SK-N-SH (cell line): ENCODE measurements around the gene ZNF341. TPM values are rescaled to one million over a fixed set of nuclear protein-coding genes. Genes with fewer than 3 reads are reported as not detected.

Source experiments
- CTCF ChIA-PET: fragments of 300-600, 350-600 bp; formaldehyde crosslinking; extraction: SDS; loops from one replicate; lab custom pipeline; 2021; lab: Yijun Ruan, JAX
- POLR2A ChIA-PET: fragments of 350-600 bp; sonication (Branson Sonifier 250); formaldehyde crosslinking; extraction: SDS; loops from one replicate; lab custom pipeline; 2020; ENCODE audit warnings: antibody characterized with exemption, inconsistent platforms; lab: Yijun Ruan, JAX
- DNase-seq: peaks from one replicate; pipeline ENCODE4 v3.0.0; 2012
- H2AFZ ChIP-seq: fragments of 200-600 bp; sonication (generic); 2 replicates; pipeline ENCODE4 v1.8.1; 2016; ENCODE audit warnings: antibody characterized with exemption, mild to moderate bottlenecking, low read depth
- H3F3A ChIP-seq: fragments of 200-600 bp; sonication (generic); replicated peaks from 2 replicates; pipeline ENCODE3; 2016; ENCODE audit warnings: antibody characterized with exemption, mild to moderate bottlenecking; ENCODE audit not compliant: insufficient read depth
- H3K27ac ChIP-seq, 2 experiments: fragments of 200-500 bp in 1 of 2; fragments of 200-600 bp in 1 of 2; sonication (Bioruptor generic) in 1 of 2; sonication (generic), shearing (Covaris generic) in 1 of 2; 2 replicates each; pipeline versions ENCODE4 v1.5.1 to v1.6.1; 2014 to 2016; ENCODE audit warnings: low read depth in 2 of 2, inconsistent platforms in 1 of 2, low read length in 1 of 2, mild to moderate bottlenecking in 1 of 2, mixed read lengths in 1 of 2
- H3K27me3 ChIP-seq: fragments of 200-600 bp; sonication (generic), shearing (Covaris generic); 2 replicates; pipeline ENCODE4 v1.6.1; 2016; ENCODE audit warnings: mixed run types; ENCODE audit not compliant: insufficient read depth
- H3K36me3 ChIP-seq, 2 experiments: fragments of 200-500 bp in 1 of 2; fragments of 200-600 bp in 1 of 2; sonication (Bioruptor generic) in 1 of 2; sonication (generic) in 1 of 2; replicated peaks in 1 of 2; 2 replicates each; pipeline versions ENCODE3 to v1.5.1; 2014 to 2016; ENCODE audit warnings: low read length in 1 of 2, mild to moderate bottlenecking in 1 of 2; ENCODE audit not compliant: insufficient read depth in 2 of 2, control insufficient read depth in 1 of 2
- H3K4me1 ChIP-seq, 2 experiments: fragments of 200-500 bp in 1 of 2; fragments of 200-600 bp in 1 of 2; sonication (Bioruptor generic) in 1 of 2; sonication (generic), shearing (Covaris generic) in 1 of 2; 2 replicates each; pipeline versions ENCODE4 v1.5.1 to v1.6.1; 2014 to 2016; ENCODE audit warnings: low read depth in 1 of 2, low read length in 1 of 2, mixed run types in 1 of 2; ENCODE audit not compliant: insufficient read depth in 2 of 2, control insufficient read depth in 1 of 2
- H3K4me2 ChIP-seq: fragments of 200-600 bp; sonication (generic), shearing (Covaris generic); 2 replicates; pipeline ENCODE4 v1.6.1; 2017; ENCODE audit warnings: mixed run types
- H3K4me3 ChIP-seq, 2 experiments: fragments of 200-500 bp in 1 of 2; fragments of 200-600 bp in 1 of 2; sonication (Bioruptor generic) in 1 of 2; sonication (generic), shearing (Covaris generic) in 1 of 2; 2 replicates each; pipeline versions ENCODE4 v1.5.1 to v1.8.1; 2014 to 2016; ENCODE audit warnings: low read depth in 2 of 2, inconsistent platforms in 1 of 2, low read length in 1 of 2, mild to moderate bottlenecking in 1 of 2, mixed read lengths in 1 of 2, moderate library complexity in 1 of 2
- H3K79me2 ChIP-seq: fragments of 200-600 bp; sonication (generic); 2 replicates; pipeline ENCODE4 v1.8.1; 2017; ENCODE audit warnings: mild to moderate bottlenecking; ENCODE audit not compliant: insufficient read depth
- H3K9ac ChIP-seq: fragments of 200-600 bp; sonication (generic); 2 replicates; pipeline ENCODE4 v1.6.1; 2017; ENCODE audit warnings: mixed run types
- H3K9me2 ChIP-seq: fragments of 200-600 bp; sonication (generic); 2 replicates; pipeline ENCODE4 v1.6.1; 2017; ENCODE audit warnings: mixed run types
- H3K9me3 ChIP-seq: fragments of 200-600 bp; sonication (generic); 2 replicates; pipeline ENCODE4 v1.6.1; 2017; ENCODE audit warnings: mixed run types, mild to moderate bottlenecking, moderate library complexity
- H4K20me1 ChIP-seq: fragments of 200-600 bp; sonication (generic); 2 replicates; pipeline ENCODE4 v1.6.1; 2017; ENCODE audit warnings: mild to moderate bottlenecking, mixed run types; ENCODE audit not compliant: insufficient read depth
- CHD2 ChIP-seq: fragments of 150-350 bp; IDR thresholded peaks from 2 replicates; pipeline ENCODE4 v1.6.1; 2018; ENCODE audit warnings: low read length; ENCODE audit not compliant: partially characterized antibody
- EZH2phosphoT487 ChIP-seq: fragments of 200-600 bp; sonication (generic); IDR thresholded peaks from 2 replicates; pipeline ENCODE4 v1.6.1; 2017; ENCODE audit warnings: low read depth, mixed run types, mild to moderate bottlenecking, antibody characterized with exemption, moderate library complexity, borderline replicate concordance
- FOXJ3 ChIP-seq: sonication (generic); formaldehyde crosslinking; IDR thresholded peaks from 2 replicates; pipeline ENCODE4 v1.5.1; 2020; ENCODE audit warnings: mild to moderate bottlenecking, missing genetic modification reagents
- FOXM1 ChIP-seq: IDR thresholded peaks from 2 replicates; pipeline ENCODE4 v1.4.0; 2012; ENCODE audit warnings: low read depth, mild to moderate bottlenecking
- GABPA ChIP-seq: IDR thresholded peaks from 2 replicates; pipeline ENCODE4 v1.4.0; 2012; ENCODE audit warnings: low read depth, mild to moderate bottlenecking
- GATA2 ChIP-seq: sonication (generic); formaldehyde crosslinking; IDR thresholded peaks from 2 replicates; pipeline ENCODE4 v1.5.0; 2020; ENCODE audit warnings: mild to moderate bottlenecking, missing genetic modification reagents
- MEF2A ChIP-seq: IDR thresholded peaks from 2 replicates; pipeline ENCODE4 v1.4.0; 2012; ENCODE audit warnings: low read depth, borderline replicate concordance
- NRF1 ChIP-seq: IDR thresholded peaks from 2 replicates; pipeline ENCODE4 v1.6.1; 2012; ENCODE audit warnings: low read depth, mild to moderate bottlenecking, low read length
- POLR2AphosphoS5 ChIP-seq: IDR thresholded peaks from 2 replicates; pipeline ENCODE4 v1.6.1; 2012; ENCODE audit warnings: low read depth, low read length
- RAD21 ChIP-seq: IDR thresholded peaks from 2 replicates; pipeline ENCODE4 v1.6.1; 2012; ENCODE audit warnings: mild to moderate bottlenecking, low read length
- RCOR1 ChIP-seq: fragments of 150-350 bp; IDR thresholded peaks from 2 replicates; pipeline ENCODE4 v1.6.1; 2017; ENCODE audit warnings: antibody characterized with exemption, low read length
- RFX5 ChIP-seq: IDR thresholded peaks from 2 replicates; pipeline ENCODE4 v1.6.1; 2012; ENCODE audit warnings: mild to moderate bottlenecking, improper control_type of control experiment, low read length
- SMC3 ChIP-seq: IDR thresholded peaks from 2 replicates; pipeline ENCODE4 v1.6.1; 2012; ENCODE audit warnings: low read depth, low read length, improper control_type of control experiment
- TCF12 ChIP-seq: IDR thresholded peaks from 2 replicates; pipeline ENCODE4 v1.4.0; 2012
- TEAD4 ChIP-seq: IDR thresholded peaks from 2 replicates; pipeline ENCODE4 v1.4.0; 2012; ENCODE audit warnings: mild to moderate bottlenecking, borderline replicate concordance; ENCODE audit not compliant: insufficient read depth
- YY1 ChIP-seq: IDR thresholded peaks from 2 replicates; pipeline ENCODE4 v1.4.0; 2012; ENCODE audit warnings: low read depth, mild to moderate bottlenecking
- WGBS: methylation state at CpG from one replicate; pipeline ENCODE4 v1.1.6; 2017; ENCODE audit warnings: low lambda C conversion rate; 5-methylcytosine and 5-hydroxymethylcytosine counted together
- polyA plus RNA-seq, 3 experiments: library from polyadenylated mRNA; depleted of rRNA; stranded (reverse); fragments of >200 nt; gene quantifications; 2 replicates each; pipeline ENCODE4 v1.2.3, GENCODE V29; 2012
- TF ChIP-seq, protein P1 (sequence below): fragments of 150-350 bp; IDR thresholded peaks from 2 replicates; pipeline ENCODE4 v1.6.1; 2017; ENCODE audit warnings: antibody characterized with exemption, low read length, low read depth, borderline replicate concordance
- TF ChIP-seq, protein P2 (sequence below): fragments of 200-600 bp; sonication (generic); IDR thresholded peaks from 2 replicates; pipeline ENCODE4 v1.6.1; 2017; ENCODE audit warnings: antibody characterized with exemption, mild to moderate bottlenecking, moderate library complexity
- TF ChIP-seq, protein P3 (sequence below): IDR thresholded peaks from 2 replicates; pipeline ENCODE4 v1.4.0; 2012; ENCODE audit warnings: low read depth, borderline replicate concordance
- TF ChIP-seq, protein P4 (sequence below): IDR thresholded peaks from 2 replicates; pipeline ENCODE4 v1.4.0; 2012; ENCODE audit warnings: low read depth, borderline replicate concordance
- TF ChIP-seq, protein P5 (sequence below): IDR thresholded peaks from 2 replicates; pipeline ENCODE4; 2012

ZNF341 gene
- polyA plus RNA-seq, 1 of the 3 experiments (the other 2 are of a cell fraction), result 3.2 TPM

DNA sequence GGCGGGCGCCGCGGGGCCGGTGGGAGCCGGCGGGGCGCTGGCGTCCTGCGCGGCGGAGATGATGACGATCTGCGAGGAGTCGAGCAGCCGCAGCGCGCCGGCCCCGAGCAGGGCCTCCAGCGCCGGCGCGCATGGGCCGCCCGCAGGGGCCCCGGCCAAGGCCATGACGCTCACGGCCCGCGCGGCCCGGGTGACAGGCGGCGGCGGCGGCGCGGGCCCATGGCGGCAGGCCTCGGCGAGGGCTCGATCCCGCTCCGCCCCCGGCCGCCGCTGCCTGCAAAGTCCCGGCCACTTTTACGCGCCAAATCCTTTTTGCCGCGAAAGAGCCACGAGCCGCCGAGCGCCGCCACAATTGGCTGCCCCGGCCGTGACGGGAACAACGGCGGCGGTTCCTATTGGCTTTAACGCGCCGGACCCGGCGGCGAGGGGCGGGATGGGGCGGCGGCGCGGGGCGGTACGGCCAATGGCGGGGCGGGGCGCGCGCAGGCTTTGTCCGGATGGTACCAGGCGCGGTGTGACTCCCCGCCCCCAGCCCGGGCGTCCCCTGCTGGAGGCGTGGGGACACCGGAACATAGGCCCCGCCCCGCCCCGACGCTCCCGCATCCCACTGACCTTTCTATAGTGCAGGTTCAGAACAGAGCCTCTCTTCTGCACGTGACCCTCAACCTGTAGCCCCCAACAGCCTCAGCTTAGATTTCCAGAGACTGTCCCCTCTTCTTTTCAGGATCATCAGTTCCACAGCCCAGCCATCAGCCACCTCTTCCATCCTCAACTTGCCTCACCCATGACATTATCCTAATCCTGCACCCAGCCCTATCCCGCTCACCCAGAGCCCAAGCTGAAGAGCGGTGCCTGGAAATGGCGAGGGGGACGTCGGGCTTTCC, 45.5 kb upstream of the ZNF341 start, which contains the start of gene E2F1 (continued):
- TF ChIP-seq RFX5 (0 out of 2 replicates have a peak, but pooled peaks have one; percentile 40), TCF12 (no peak), TEAD4 (no peak), RAD21 (no peak), FOXM1 (no peak), NRF1 (peak; percentile 70), FOXJ3 (CRISPR knock-in tag) (no peak), SMC3 (no peak)
- TF ChIP-seq, protein P1, sequence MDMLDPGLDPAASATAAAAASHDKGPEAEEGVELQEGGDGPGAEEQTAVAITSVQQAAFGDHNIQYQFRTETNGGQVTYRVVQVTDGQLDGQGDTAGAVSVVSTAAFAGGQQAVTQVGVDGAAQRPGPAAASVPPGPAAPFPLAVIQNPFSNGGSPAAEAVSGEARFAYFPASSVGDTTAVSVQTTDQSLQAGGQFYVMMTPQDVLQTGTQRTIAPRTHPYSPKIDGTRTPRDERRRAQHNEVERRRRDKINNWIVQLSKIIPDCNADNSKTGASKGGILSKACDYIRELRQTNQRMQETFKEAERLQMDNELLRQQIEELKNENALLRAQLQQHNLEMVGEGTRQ, result 0 out of 2 replicates have a peak, but pooled peaks have one; percentile 25
- TF ChIP-seq, protein P2, sequence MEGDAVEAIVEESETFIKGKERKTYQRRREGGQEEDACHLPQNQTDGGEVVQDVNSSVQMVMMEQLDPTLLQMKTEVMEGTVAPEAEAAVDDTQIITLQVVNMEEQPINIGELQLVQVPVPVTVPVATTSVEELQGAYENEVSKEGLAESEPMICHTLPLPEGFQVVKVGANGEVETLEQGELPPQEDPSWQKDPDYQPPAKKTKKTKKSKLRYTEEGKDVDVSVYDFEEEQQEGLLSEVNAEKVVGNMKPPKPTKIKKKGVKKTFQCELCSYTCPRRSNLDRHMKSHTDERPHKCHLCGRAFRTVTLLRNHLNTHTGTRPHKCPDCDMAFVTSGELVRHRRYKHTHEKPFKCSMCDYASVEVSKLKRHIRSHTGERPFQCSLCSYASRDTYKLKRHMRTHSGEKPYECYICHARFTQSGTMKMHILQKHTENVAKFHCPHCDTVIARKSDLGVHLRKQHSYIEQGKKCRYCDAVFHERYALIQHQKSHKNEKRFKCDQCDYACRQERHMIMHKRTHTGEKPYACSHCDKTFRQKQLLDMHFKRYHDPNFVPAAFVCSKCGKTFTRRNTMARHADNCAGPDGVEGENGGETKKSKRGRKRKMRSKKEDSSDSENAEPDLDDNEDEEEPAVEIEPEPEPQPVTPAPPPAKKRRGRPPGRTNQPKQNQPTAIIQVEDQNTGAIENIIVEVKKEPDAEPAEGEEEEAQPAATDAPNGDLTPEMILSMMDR, result peak; percentile 34
- TF ChIP-seq, protein P3, sequence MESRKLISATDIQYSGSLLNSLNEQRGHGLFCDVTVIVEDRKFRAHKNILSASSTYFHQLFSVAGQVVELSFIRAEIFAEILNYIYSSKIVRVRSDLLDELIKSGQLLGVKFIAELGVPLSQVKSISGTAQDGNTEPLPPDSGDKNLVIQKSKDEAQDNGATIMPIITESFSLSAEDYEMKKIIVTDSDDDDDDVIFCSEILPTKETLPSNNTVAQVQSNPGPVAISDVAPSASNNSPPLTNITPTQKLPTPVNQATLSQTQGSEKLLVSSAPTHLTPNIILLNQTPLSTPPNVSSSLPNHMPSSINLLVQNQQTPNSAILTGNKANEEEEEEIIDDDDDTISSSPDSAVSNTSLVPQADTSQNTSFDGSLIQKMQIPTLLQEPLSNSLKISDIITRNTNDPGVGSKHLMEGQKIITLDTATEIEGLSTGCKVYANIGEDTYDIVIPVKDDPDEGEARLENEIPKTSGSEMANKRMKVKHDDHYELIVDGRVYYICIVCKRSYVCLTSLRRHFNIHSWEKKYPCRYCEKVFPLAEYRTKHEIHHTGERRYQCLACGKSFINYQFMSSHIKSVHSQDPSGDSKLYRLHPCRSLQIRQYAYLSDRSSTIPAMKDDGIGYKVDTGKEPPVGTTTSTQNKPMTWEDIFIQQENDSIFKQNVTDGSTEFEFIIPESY, result no peak

DNA sequence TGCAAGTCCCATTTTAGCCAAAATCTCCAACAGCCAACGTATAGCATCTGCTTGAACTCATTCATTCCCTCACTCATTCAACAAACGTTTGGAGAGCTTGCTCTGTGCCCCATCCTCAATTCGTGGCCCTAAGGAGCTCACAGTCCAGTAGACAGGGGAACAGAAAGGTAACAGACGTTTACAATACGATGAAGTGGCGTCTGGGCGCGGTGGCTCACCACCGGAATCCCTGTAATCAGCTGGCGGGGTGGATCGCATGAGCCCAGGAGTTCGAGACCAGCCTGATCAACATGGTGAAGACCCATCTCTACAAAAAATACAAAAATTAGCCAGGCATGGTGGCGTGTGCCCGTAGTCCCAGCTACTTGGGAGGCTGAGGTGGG, 44.8 kb upstream of the ZNF341 start:
- Histone ChIP-seq H3K79me2 (peaks cover 34% of the 10 kb centered on the region), H3K9me2 (no peaks in the 10 kb centered on the region), H3K4me2 (peak overlapping the region; percentile 62), H3K9me3 (no peaks in the 10 kb centered on the region), H3K9ac (no peak overlapping the region), H3K27ac (peak overlapping the region in 1 of 2 experiments; percentile 24; a peak in 1 of 4 replicates), H3K27me3 (no peaks in the 10 kb centered on the region), H3F3A (no peaks in the 10 kb centered on the region), H3K4me1 (peaks cover 7 to 19% of the 10 kb centered on the region in 2 experiments; a peak in 2 of 4 replicates), H2AFZ (peak overlapping the region; percentile 92), H4K20me1 (no peaks in the 10 kb centered on the region; the same call in 1 of the 2 replicates), H3K36me3 (no peaks in the 10 kb centered on the region), H3K4me3 (peak overlapping the region; percentile 32 to 35; a peak in 3 of 4 replicates)
- DNase-seq, result no peak
- ChIA-PET CTCF (interaction anchor here (0.7 to 4.5 kb wide), 5 partner anchors 10 to 382 kb away, joined by 3 to 15 read pairs (median 3); no protein-coding TSS in a partner anchor), POLR2A (interaction anchor here (0.6 kb wide), 1 partner anchor 10 kb away, joined by 3 read pairs; no protein-coding TSS in a partner anchor)
- WGBS, result 88% methylated on average over 14 of the region's 14 CpGs
- TF ChIP-seq, protein P4, sequence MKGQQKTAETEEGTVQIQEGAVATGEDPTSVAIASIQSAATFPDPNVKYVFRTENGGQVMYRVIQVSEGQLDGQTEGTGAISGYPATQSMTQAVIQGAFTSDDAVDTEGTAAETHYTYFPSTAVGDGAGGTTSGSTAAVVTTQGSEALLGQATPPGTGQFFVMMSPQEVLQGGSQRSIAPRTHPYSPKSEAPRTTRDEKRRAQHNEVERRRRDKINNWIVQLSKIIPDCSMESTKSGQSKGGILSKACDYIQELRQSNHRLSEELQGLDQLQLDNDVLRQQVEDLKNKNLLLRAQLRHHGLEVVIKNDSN, result no peak
- no peak for TF ChIP-seq SMC3
- no peak for TF ChIP-seq GATA2 (CRISPR knock-in tag)
- no peak for TF ChIP-seq CHD2
- TF ChIP-seq RCOR1, result no peak
- no peak for TF ChIP-seq FOXJ3 (CRISPR knock-in tag)
- TF ChIP-seq POLR2AphosphoS5, result no peak
- TF ChIP-seq, protein P5, sequence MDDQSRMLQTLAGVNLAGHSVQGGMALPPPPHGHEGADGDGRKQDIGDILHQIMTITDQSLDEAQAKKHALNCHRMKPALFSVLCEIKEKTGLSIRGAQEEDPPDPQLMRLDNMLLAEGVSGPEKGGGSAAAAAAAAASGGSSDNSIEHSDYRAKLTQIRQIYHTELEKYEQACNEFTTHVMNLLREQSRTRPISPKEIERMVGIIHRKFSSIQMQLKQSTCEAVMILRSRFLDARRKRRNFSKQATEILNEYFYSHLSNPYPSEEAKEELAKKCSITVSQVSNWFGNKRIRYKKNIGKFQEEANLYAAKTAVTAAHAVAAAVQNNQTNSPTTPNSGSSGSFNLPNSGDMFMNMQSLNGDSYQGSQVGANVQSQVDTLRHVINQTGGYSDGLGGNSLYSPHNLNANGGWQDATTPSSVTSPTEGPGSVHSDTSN, result no peak
- TF ChIP-seq GABPA, result no peak
- TF ChIP-seq EZH2phosphoT487, result no peak
- no peak for TF ChIP-seq YY1
- TF ChIP-seq, protein P2, result no peak
- TF ChIP-seq MEF2A, result no peak
